ENCODE results near the gene EYS. TPM values are rescaled to one million over a fixed set of nuclear protein-coding genes. Genes with fewer than 3 reads are reported as not detected.
"Not testable (repeated sequence)": the region's sequence is repeated elsewhere in the genome, so short reads cannot be mapped to it uniquely, and the experiment has no call there.

The EYS gene
- total RNA-seq, 2 donors from 2014 or later, result not detected

- H3K27me3 Mint-ChIP-seq, result no peaks in the 10 kb centered on the region
- peaks cover 19% of the 10 kb centered on the region for H3K9me3 Mint-ChIP-seq
- peak; percentile 28 for ATAC-seq (replicated peaks)
- H3K4me3 Mint-ChIP-seq, result no peak overlapping the region
- no peaks in the 10 kb centered on the region for H3K4me1 Mint-ChIP-seq
- H3K27ac Mint-ChIP-seq, result no peak overlapping the region
- no peaks in the 10 kb centered on the region for H3K36me3 Mint-ChIP-seq (ENCODE audit: low read depth)
These were observed 1187.0 kb downstream of the EYS start for GRCh38 chr6:64520050-64520449.

GRCh38 chr6:64516393-64516792 lies 1190.6 kb downstream of the EYS start:
- Mint-ChIP-seq H3K27me3 (no peaks in the 10 kb centered on the region), H3K4me3 (no peak overlapping the region), H3K27ac (no peak overlapping the region), H3K36me3 (ENCODE audit: low read depth) (no peaks in the 10 kb centered on the region), H3K9me3 (peaks cover 22% of the 10 kb centered on the region), H3K4me1 (no peaks in the 10 kb centered on the region)
- no peak for ATAC-seq (replicated peaks)

GRCh38 chr6:64507661-64508060 lies 1199.4 kb downstream of the EYS start:
- Mint-ChIP-seq H3K4me3 (no peak overlapping the region), H3K27ac (no peak overlapping the region), H3K9me3 (peaks cover 9% of the 10 kb centered on the region), H3K27me3 (no peaks in the 10 kb centered on the region), H3K36me3 (ENCODE audit: low read depth) (no peaks in the 10 kb centered on the region), H3K4me1 (no peaks in the 10 kb centered on the region)
- ATAC-seq (replicated peaks), result no peak

- Mint-ChIP-seq H3K4me1 (no peaks in the 10 kb centered on the region), H3K27me3 (no peaks in the 10 kb centered on the region), H3K4me3 (no peak overlapping the region), H3K27ac (no peak overlapping the region), H3K9me3 (peaks cover 4% of the 10 kb centered on the region), H3K36me3 (ENCODE audit: low read depth) (no peaks in the 10 kb centered on the region)
- no peak for ATAC-seq (replicated peaks)
These were observed 1201.7 kb downstream of the EYS start for GRCh38 chr6:64505312-64505711.

- Mint-ChIP-seq H3K4me3 (no peak overlapping the region), H3K27ac (no peak overlapping the region), H3K27me3 (no peaks in the 10 kb centered on the region), H3K9me3 (peaks cover 4% of the 10 kb centered on the region), H3K36me3 (ENCODE audit: low read depth) (no peaks in the 10 kb centered on the region), H3K4me1 (no peaks in the 10 kb centered on the region)
- no peak for ATAC-seq (replicated peaks)
These were observed 1202.5 kb downstream of the EYS start for GRCh38 chr6:64504503-64504902.

GRCh38 chr6:64502801-64503200 lies 1204.2 kb downstream of the EYS start:
- no peak overlapping the region for H3K27ac Mint-ChIP-seq
- ATAC-seq (replicated peaks), result no peak
- H3K9me3 Mint-ChIP-seq, result peaks cover 4% of the 10 kb centered on the region
- no peak overlapping the region for H3K4me3 Mint-ChIP-seq
- no peaks in the 10 kb centered on the region for H3K36me3 Mint-ChIP-seq (ENCODE audit: low read depth)
- no peaks in the 10 kb centered on the region for H3K27me3 Mint-ChIP-seq
- H3K4me1 Mint-ChIP-seq, result no peaks in the 10 kb centered on the region

- H3K4me3 Mint-ChIP-seq, result no peak overlapping the region
- H3K4me1 Mint-ChIP-seq, result no peaks in the 10 kb centered on the region
- no peak for ATAC-seq (replicated peaks)
- no peaks in the 10 kb centered on the region for H3K27me3 Mint-ChIP-seq
- peaks cover 7% of the 10 kb centered on the region for H3K9me3 Mint-ChIP-seq
- no peak overlapping the region for H3K27ac Mint-ChIP-seq
- no peaks in the 10 kb centered on the region for H3K36me3 Mint-ChIP-seq (ENCODE audit: low read depth)
These were observed 1209.4 kb downstream of the EYS start for GRCh38 chr6:64497634-64498033.

GRCh38 chr6:64489763-64490162 lies 1217.3 kb downstream of the EYS start:
- H3K4me1 Mint-ChIP-seq, result no peaks in the 10 kb centered on the region
- H3K4me3 Mint-ChIP-seq, result no peak overlapping the region
- H3K27me3 Mint-ChIP-seq, result no peaks in the 10 kb centered on the region
- no peak for ATAC-seq (replicated peaks)
- peaks cover 4% of the 10 kb centered on the region for H3K9me3 Mint-ChIP-seq
- H3K27ac Mint-ChIP-seq, result no peak overlapping the region
- H3K36me3 Mint-ChIP-seq (ENCODE audit: low read depth), result no peaks in the 10 kb centered on the region

GRCh38 chr6:64486578-64487351 lies 1220.3 kb downstream of the EYS start:
- no peak for ATAC-seq (replicated peaks)
- H3K4me3 Mint-ChIP-seq, result no peak overlapping the region
- no peak overlapping the region for H3K27ac Mint-ChIP-seq
- no peaks in the 10 kb centered on the region for H3K27me3 Mint-ChIP-seq
- peaks cover 6% of the 10 kb centered on the region for H3K9me3 Mint-ChIP-seq
- no peaks in the 10 kb centered on the region for H3K4me1 Mint-ChIP-seq
- no peaks in the 10 kb centered on the region for H3K36me3 Mint-ChIP-seq (ENCODE audit: low read depth)

- no peak overlapping the region for H3K4me3 Mint-ChIP-seq
- H3K4me1 Mint-ChIP-seq, result no peaks in the 10 kb centered on the region
- no peak for ATAC-seq (replicated peaks)
- no peaks in the 10 kb centered on the region for H3K36me3 Mint-ChIP-seq (ENCODE audit: low read depth)
- H3K27ac Mint-ChIP-seq, result no peak overlapping the region
- no peaks in the 10 kb centered on the region for H3K27me3 Mint-ChIP-seq
- peaks cover 6% of the 10 kb centered on the region for H3K9me3 Mint-ChIP-seq
These were observed 1223.0 kb downstream of the EYS start for GRCh38 chr6:64483956-64484499.

GRCh38 chr6:64482631-64483030 lies 1224.4 kb downstream of the EYS start:
- no peak overlapping the region for H3K27ac Mint-ChIP-seq
- H3K4me1 Mint-ChIP-seq, result no peaks in the 10 kb centered on the region
- H3K9me3 Mint-ChIP-seq, result peaks cover 6% of the 10 kb centered on the region
- H3K27me3 Mint-ChIP-seq, result no peaks in the 10 kb centered on the region
- H3K4me3 Mint-ChIP-seq, result no peak overlapping the region
- H3K36me3 Mint-ChIP-seq (ENCODE audit: low read depth), result no peaks in the 10 kb centered on the region
- no peak for ATAC-seq (replicated peaks)

- Mint-ChIP-seq H3K27ac (no peak overlapping the region), H3K4me3 (no peak overlapping the region), H3K4me1 (no peaks in the 10 kb centered on the region), H3K27me3 (no peaks in the 10 kb centered on the region), H3K9me3 (peaks cover 6% of the 10 kb centered on the region), H3K36me3 (ENCODE audit: low read depth) (no peaks in the 10 kb centered on the region)
- ATAC-seq (replicated peaks), result no peak
These were observed 1227.9 kb downstream of the EYS start for GRCh38 chr6:64479134-64479533.

- Mint-ChIP-seq H3K27me3 (no peaks in the 10 kb centered on the region), H3K27ac (no peak overlapping the region), H3K4me1 (no peaks in the 10 kb centered on the region)
These were observed 1229.6 kb downstream of the EYS start for GRCh38 chr6:64477391-64477790.

GRCh38 chr6:64476935-64477334 lies 1230.1 kb downstream of the EYS start:
- Mint-ChIP-seq H3K36me3 (ENCODE audit: low read depth) (no peaks in the 10 kb centered on the region), H3K4me1 (no peaks in the 10 kb centered on the region), H3K27ac (no peak overlapping the region), H3K9me3 (no peaks in the 10 kb centered on the region), H3K4me3 (no peak overlapping the region), H3K27me3 (no peaks in the 10 kb centered on the region)
- no peak for ATAC-seq (replicated peaks)

More at GRCh38 chr6:64477391-64477790, 1229.6 kb downstream of the EYS start:
- Mint-ChIP-seq H3K9me3 (no peaks in the 10 kb centered on the region), H3K4me3 (no peak overlapping the region), H3K36me3 (ENCODE audit: low read depth) (no peaks in the 10 kb centered on the region)
- no peak for ATAC-seq (replicated peaks)

GRCh38 chr6:64469405-64469804 lies 1237.6 kb downstream of the EYS start:
- H3K4me1 Mint-ChIP-seq; H3K27me3 Mint-ChIP-seq; H3K36me3 Mint-ChIP-seq (ENCODE audit: low read depth); ATAC-seq (replicated peaks); H3K27ac Mint-ChIP-seq; H3K4me3 Mint-ChIP-seq: not testable (repeated sequence)
- H3K9me3 Mint-ChIP-seq, result peaks cover 23% of the 10 kb centered on the region

Data from activated T-helper 17 cell treated with anti-CD3 and anti-CD28 coated beads, Interleukin-2, amount 50 U/mL, for 72 hours (primary cell).